Erythroblast (primary cell): ENCODE results near the gene SLC26A9.

Experiments used
- GATA1 ChIP-seq: IDR thresholded peaks from 2 replicates; pipeline ENCODE4 v1.6.1; 2011; ENCODE audit warnings: low read depth, mild to moderate bottlenecking, control low read depth, low read length, moderate library complexity
- POLR2A ChIP-seq: IDR thresholded peaks from 2 replicates; pipeline ENCODE4 v1.6.1; 2011; ENCODE audit warnings: mild to moderate bottlenecking, low read length

DNA sequence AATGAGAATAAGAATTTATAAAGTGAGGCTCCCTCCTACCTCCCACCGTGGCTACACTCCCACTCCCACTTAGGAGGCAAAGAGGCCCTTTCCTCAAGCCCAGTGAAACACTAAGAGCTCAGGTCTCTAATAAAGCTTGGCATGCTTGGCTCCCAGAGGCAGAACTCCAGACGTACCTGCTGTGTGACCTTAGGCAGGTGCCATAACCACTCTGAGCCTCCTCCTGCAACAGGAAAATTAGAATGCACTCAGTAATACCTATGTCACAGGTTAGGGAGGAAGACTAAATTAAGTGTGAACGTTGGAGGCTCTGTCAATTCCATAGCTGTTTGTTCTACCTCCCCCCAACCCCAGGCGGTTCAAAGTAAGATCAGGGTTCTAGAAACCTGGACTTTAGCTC lies 16.5 kb upstream of the SLC26A9 start:
- TF ChIP-seq POLR2A = no peak
- no peak for TF ChIP-seq GATA1
